Kasumi-1 (cell line): ENCODE measurements around the gene SLTM.
"Not testable (repeated sequence)": the region's sequence is repeated elsewhere in the genome, so short reads cannot be mapped to it uniquely, and the experiment has no call there.

Source experiments
- DNase-seq, 2 experiments: peaks; one replicate each; lab custom pipeline; 2025; lab: John Stamatoyannopoulos, UW

SLTM gene

DNA sequence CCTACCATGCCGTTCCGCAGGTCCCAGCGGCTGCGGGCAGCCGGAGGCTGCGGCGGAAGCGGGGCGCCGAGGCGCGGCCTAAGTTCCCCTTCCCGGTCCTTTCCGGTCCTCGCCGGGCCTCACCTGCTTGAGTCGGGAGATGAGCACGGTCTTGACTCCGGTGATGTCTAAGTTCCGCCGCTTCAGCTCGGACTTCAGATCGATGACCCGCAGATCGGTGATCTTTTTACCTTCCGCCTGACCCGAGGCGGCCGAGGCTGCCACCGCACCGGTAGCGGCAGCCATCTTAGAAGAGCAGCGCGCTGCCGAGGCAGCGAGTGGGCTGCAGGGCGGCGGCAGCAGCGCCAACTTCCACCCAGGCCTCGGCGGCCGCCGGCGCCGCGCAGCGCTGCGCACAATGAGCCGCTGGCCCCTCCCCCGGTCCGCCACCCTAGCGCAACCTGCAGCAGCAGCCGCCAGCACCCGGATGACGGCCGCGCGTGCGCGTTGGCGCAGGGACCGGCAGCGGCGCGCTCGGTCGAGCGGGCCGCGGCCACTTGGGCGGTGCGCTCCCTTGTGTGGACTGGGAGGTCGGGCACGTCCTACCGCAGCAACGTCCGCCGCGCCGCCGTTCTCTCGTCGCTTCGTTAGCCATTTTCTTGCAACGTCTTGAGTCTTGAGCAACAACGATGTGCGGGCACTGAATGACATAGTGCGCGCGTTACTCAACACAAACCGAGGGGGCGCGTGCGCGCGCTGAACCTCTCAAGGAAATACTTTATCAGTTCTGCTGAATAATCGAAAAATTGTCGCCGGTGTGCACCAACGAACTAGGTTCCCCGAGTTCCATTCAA, at the start of gene SLTM:
TSS of gene SLTM (minus strand) at position 399 of the 833 bp plus-strand sequence. CDS start at position 285, 114 bp downstream.
- DNase-seq, result peak; percentile 84 to 91

- DNase-seq, result no peak
Measured at GRCh38 chr15:58983261-58983660, 49.8 kb upstream of the SLTM start.

DNA sequence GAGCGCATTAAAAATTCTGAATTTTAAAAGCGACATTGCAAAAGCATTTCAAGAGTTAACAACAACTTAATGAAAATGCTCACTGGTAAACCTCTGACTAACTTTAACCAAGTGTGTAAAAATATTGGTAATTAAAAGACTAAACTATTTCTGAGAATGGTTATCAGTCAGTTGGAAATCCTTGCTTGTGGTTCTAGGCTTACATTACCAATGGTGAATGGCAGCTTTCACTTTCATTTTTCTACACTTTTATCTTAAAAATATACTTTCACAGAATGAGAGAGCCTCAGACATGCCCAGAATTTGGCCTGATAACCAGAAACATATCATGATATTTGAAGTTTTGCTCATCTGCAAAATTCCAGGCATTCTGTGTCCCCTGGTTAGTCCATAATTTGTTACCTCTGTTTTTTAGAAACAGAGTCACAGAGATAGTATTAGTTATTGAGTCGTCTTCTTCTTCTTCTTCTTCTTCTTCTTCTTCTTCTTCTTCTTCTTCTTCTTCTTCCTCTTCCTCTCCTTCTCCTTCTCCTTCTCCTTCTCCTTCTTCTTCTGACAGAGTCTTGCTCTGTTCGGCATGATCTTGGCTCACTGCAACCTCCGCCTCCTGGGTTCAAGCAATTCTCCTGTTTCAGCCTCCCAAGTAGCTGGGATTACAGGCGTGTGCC, 48.5 kb upstream of the SLTM start:
- peak in 1 of 2 experiments; percentile 5 for DNase-seq

DNA sequence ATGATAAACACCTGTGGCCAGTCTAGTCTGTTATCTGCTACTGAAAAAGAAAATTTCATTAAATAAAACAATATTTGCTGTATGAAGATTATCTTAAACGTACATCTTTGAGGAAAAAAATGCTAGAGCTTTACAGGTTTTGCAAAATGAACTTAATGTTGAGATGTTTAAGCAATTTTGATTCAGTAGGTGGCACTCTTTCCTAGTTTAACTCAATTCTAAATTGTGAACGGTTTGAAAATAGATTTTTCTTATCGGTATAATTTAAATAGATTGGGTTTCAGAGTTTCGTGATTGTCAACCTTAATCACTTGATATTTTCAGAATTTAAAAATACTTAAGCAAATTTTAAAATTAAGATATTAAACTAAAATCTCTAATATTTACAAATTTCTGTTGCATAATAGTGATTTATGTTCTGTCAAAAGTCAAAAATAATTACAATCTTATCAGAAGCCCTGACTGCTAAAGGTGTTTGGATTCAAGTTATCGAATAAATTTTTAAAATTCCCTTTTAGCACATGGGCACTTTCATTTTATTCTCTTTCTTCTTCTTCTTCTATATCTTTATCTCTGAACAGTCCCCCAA, 47.0 kb upstream of the SLTM start:
- peak; percentile 70 to 71 for DNase-seq

GRCh38 chr15:58977887-58978286, 44.4 kb upstream of the SLTM start:
- DNase-seq, result no peak

GRCh38 chr15:58967479-58967878, 34.0 kb upstream of the SLTM start:
- no peak for DNase-seq

DNA sequence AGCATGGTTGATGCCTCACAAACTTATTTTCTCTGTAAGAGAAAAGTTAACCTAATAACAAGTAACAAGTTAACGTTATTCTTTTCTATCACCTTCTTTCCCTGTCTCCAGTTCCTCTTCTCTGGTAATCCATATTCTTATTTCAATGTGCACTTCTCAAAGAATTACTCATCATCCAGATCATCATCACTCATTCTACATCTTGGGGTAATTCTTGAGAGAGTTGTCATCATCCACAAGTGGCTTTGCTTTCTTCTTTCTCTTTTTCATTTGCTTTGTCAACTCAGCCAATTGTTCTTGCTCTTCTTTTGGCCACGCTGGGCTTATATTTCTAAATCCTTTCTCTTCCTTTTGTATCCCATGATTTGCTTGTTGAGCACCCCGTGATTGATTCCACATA, 33.2 kb upstream of the SLTM start:
- no peak for DNase-seq

DNA sequence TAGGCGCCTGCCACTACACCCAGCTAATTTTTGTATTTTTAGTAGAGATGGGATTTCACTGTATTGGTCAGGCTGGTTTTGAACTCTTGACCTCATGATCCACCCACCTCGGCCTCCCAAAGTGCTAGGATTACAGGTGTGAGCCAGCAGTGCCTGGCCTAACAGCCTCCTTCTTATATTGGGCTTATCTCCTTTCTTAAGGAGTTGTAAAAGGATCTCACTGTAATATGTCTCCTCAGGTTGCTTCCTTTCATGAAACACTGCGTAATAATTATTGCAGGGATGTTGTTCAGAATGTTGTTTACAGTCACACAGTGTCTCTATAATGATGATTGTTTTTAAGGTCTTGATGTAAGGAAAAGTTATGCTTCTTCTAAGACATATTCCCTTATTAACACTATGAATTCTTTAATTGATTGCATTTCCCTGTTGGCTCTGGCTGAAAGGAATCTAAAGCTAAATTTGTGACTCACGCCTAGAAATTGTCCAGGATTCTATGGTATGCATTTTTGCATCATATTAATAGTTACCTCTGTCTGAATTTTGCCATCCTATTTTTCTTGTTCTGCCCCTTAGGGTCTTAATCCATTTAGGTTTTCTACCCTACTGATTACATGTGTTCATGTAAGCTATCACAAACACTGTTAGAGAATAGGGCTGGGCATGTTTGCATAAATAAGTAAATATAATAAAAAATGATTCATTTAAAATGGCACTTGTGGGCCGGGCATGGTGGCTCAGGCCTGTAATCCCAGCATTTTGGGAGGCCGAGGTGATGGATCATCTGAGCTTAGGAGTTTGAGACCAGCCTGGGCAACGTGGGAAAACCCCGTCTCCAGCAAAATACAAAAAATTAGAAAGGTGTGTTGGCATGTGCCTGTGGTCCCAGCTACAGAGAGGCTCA, 29.4 kb upstream of the SLTM start:
- DNase-seq, result no peak

GRCh38 chr15:58962136-58962535, 28.7 kb upstream of the SLTM start:
- DNase-seq, result no peak

DNA sequence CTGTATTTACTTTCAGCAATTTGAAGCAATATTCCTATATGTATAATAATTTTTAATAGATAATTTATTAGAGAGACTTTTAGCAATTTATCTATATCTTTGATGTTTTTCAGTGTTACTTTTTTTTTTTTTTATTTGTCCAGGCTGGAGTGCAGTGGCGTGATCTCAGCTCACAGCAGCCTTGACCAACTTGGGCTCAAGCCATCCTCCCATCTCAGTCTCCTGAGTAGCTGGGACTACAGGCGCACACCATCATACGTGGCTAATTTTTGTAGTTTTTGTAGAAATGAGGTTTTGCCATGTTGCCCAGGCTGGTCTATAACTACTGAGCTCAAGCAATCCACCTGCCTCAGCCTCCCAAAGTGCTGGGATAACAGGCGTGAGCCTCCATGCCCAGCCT, 25.3 kb upstream of the SLTM start:
- DNase-seq, result no peak

- DNase-seq, result peak; percentile 81 to 92
Measured at GRCh38 chr15:58957101-58957973, 23.9 kb upstream of the SLTM start.

- no peak for DNase-seq
Measured at GRCh38 chr15:58952751-58953150, 19.3 kb upstream of the SLTM start.

DNA sequence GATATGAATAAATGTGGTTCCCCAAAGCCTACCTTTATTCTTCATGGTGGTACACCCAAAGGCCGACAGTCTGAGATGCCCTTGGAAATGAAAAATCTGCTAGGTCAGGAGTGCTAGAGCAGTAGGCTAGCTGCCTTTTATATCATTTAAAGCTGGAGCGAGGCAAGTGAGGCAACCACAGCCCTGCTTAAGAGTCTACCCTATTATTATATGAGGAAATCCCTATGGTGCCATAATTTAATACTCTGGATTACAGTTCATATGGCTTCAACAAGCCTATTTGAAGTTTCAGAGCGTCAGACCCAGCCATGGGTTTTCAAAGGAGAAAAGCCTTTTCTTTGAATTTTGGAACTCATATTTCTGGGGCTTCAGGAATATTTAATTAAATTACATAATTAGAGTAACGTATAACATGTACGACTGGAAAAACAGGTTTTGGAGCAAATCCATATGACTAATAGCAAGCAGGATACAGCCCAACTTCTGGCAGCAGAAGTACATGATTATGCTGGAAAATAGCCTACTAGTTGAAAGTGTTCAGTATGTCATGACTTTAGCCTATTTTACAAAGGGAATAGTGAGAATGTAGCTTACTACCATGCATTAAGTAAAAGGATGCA, 18.0 kb upstream of the SLTM start:
- no peak for DNase-seq

DNA sequence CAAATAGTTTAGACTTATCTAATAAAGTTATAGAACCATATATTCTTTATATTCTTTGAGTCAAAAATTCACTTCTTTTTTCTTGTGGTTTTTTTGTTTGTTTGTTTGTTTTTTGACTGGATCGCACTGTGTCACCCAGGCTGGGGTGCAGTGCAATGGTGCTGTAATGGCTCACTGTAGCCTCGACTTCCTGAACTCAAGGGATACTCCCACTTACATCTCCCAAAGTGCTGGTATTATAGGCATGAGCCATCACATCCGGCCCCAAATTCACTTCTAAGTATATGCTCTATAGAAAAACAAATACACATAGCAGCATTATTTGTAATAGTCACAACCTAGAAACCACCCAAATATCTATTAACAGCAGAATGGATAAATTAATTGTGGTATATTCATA, 13.7 kb upstream of the SLTM start:
- peak; percentile 8 to 11 for DNase-seq

DNA sequence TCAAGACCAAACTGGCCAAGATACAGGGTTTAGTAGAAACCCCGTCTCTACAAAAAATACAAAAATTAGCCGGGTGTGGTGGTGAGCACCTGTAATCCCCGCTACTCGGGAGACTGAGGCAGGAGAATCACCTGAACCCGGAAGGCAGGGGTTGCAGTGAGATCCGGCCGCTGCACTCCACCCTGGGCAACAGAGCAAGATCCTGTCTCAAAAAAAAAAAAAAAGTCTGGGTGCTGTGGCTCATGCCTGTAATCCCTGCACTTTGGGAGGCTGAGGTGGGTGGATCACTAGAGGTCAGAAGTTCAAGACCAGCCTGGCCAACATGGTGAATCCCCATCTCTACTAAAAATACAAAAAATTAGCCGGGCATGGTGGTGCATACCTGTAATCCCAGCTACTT, 1.5 kb upstream of the SLTM start:
- DNase-seq, result not testable (repeated sequence)

DNA sequence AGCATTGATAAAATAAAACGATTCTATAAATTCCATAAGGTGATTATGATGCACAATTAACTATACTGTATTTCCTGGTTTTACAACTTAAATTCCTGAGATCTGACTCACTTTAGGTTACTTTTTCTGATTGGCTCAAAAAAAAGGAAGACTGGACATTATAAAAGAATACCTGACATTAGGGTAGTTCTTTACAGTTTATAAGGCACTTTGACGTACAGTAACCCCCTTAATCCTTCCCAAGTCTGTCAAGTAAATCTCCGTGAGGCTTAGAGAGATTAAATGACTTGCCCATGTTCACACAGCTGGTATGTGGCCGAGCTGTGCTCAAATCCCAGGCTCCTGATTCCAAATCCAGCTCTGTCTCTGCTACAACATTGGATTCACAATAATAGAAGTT, 1.0 kb upstream of the SLTM start:
- no peak for DNase-seq

DNA sequence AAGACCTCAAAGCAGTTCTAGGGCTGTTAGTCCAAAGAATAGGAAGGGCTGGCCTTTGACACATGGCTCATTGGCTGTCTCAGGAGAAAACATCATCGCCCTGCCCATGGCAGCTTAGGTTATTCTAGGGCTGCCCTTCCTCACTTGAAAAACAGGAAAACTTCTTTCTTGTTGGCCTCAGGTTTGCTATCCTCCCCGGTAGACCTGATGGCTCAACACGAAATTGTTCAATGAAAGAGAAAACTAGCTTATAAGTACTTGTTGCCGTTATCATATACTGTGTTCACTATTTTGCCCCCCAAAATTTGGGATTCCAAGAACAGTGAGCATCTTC, 602 bp upstream of the SLTM start:
- no peak for DNase-seq

DNA sequence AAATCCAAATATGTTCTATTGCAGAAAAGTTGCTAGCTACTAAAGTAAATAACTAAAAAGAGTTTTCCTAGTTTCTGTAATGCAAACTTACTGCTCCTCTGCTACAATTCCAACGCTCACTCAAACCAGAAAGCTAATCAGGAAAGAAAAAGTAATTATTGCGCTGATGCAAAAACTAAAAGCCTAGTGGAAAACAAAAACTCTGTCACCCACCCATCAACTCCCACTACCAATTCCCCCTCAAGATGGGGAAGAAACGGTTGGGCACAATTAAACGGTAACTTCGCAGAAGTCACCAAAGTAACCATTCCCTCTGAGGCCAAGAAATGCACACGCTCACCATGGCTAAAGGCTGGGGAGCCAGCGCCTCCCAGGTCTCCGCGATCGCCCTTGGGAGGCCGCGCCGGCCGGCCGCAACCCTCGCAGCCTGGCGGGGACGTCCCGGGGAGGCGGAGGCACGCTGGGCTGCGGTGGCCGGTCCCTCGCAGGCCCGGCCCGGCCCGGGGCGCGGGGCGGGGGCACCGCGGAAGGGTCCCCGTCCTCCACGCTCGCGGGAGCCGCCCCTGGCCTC, 684 bp downstream of the SLTM start:
- peak in 1 of 2 experiments; percentile 6 for DNase-seq

- peak; percentile 36 to 39 for DNase-seq
Measured at GRCh38 chr15:58931987-58932588, 1.4 kb downstream of the SLTM start.

DNA sequence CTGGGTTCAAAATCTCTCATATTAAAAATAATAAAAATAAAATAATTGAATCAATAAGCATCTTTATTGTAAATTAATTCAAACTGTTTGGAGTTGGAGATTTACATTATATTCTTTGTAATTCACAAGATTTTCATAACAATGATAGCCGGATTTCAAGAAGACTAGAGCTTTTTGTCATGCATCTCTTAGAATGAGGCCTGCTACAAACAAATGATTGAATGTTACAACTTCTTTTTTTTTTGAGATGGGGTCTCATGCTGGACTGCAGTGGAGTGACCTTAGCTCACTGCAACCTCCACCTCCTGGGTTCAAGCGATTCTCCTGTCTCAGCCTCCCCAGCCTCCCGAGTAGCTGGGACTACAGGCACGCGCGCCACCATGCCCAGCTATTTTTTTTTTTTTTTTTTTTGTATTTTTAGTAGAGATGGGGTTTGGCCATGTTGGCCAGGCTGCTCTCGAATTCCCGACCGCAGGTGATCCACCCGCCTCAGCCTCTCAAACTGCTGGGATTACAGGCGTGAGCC, 3.5 kb downstream of the SLTM start:
- DNase-seq, result no peak
